ENCODE data around the gene PLK2.

The PLK2 gene

GRCh38 chr5:58460002-58460731 is at the start of gene PLK2:
PLK2 (minus strand) TSS chr5:58460086; CDS start chr5:58459959, 127 bp downstream.
- peak; percentile 75 for DNase-seq (ENCODE audit: low read depth, low spot score)

- no peak for DNase-seq (ENCODE audit: low read depth, low spot score)
Observed at GRCh38 chr5:58507715-58508114, 47.8 kb upstream of the PLK2 start.

GRCh38 chr5:58505971-58506640 is 46.2 kb upstream of the PLK2 start:
- DNase-seq (ENCODE audit: low read depth, low spot score): no peak

GRCh38 chr5:58505502-58505901 is 45.6 kb upstream of the PLK2 start:
- no peak for DNase-seq (ENCODE audit: low read depth, low spot score)

- DNase-seq (ENCODE audit: low read depth, low spot score): no peak
Observed at GRCh38 chr5:58504766-58505165, 44.9 kb upstream of the PLK2 start.

GRCh38 chr5:58503390-58504046 is 43.6 kb upstream of the PLK2 start:
- no peak for DNase-seq (ENCODE audit: low read depth, low spot score)

GRCh38 chr5:58501778-58502417 is 42.0 kb upstream of the PLK2 start:
- no peak for DNase-seq (ENCODE audit: low read depth, low spot score)

- no peak for DNase-seq (ENCODE audit: low read depth, low spot score)
Observed at GRCh38 chr5:58499941-58500340, 40.1 kb upstream of the PLK2 start.

GRCh38 chr5:58499231-58499630 is 39.3 kb upstream of the PLK2 start:
- no peak for DNase-seq (ENCODE audit: low read depth, low spot score)

GRCh38 chr5:58498340-58498942 is 38.6 kb upstream of the PLK2 start:
- DNase-seq (ENCODE audit: low read depth, low spot score): no peak

- no peak for DNase-seq (ENCODE audit: low read depth, low spot score)
Observed at GRCh38 chr5:58497921-58498320, 38.0 kb upstream of the PLK2 start.

GRCh38 chr5:58497386-58497785 is 37.5 kb upstream of the PLK2 start:
- DNase-seq (ENCODE audit: low read depth, low spot score): no peak

- DNase-seq (ENCODE audit: low read depth, low spot score): no peak
Observed at GRCh38 chr5:58496488-58496887, 36.6 kb upstream of the PLK2 start.

- DNase-seq (ENCODE audit: low read depth, low spot score): no peak
Observed at GRCh38 chr5:58493141-58493540, 33.3 kb upstream of the PLK2 start.

- no peak for DNase-seq (ENCODE audit: low read depth, low spot score)
Observed at GRCh38 chr5:58491216-58491892, 31.5 kb upstream of the PLK2 start, which contains the start of gene GAPT. GAPT (plus strand) TSS chr5:58491435; CDS start chr5:58494537, 3,102 bp downstream.

GRCh38 chr5:58490402-58491050 is 30.6 kb upstream of the PLK2 start:
- DNase-seq (ENCODE audit: low read depth, low spot score): no peak

GRCh38 chr5:58486290-58486689 is 26.4 kb upstream of the PLK2 start:
- DNase-seq (ENCODE audit: low read depth, low spot score): no peak

GRCh38 chr5:58484505-58484904 is 24.6 kb upstream of the PLK2 start:
- DNase-seq (ENCODE audit: low read depth, low spot score): no peak

GRCh38 chr5:58482536-58482935 is 22.6 kb upstream of the PLK2 start:
- no peak for DNase-seq (ENCODE audit: low read depth, low spot score)

GRCh38 chr5:58481828-58482227 is 21.9 kb upstream of the PLK2 start:
- no peak for DNase-seq (ENCODE audit: low read depth, low spot score)

Data from activated naive CD8-positive, alpha-beta T cell treated with anti-CD3 and anti-CD28 coated beads, Interleukin-2, amount 50 U/mL, for 16 hours (primary cell).